Cerebellar nuclear complex (tissue), 1 donor: ENCODE results near the gene PNN.
"Not testable (repeated sequence)": the region's sequence is repeated elsewhere in the genome, so short reads cannot be mapped to it uniquely, and the experiment has no call there.

Experiments used
- DNase-seq, 2 experiments: peaks; one replicate each; lab custom pipeline; 2025; lab: John Stamatoyannopoulos, UW

The PNN gene

DNA sequence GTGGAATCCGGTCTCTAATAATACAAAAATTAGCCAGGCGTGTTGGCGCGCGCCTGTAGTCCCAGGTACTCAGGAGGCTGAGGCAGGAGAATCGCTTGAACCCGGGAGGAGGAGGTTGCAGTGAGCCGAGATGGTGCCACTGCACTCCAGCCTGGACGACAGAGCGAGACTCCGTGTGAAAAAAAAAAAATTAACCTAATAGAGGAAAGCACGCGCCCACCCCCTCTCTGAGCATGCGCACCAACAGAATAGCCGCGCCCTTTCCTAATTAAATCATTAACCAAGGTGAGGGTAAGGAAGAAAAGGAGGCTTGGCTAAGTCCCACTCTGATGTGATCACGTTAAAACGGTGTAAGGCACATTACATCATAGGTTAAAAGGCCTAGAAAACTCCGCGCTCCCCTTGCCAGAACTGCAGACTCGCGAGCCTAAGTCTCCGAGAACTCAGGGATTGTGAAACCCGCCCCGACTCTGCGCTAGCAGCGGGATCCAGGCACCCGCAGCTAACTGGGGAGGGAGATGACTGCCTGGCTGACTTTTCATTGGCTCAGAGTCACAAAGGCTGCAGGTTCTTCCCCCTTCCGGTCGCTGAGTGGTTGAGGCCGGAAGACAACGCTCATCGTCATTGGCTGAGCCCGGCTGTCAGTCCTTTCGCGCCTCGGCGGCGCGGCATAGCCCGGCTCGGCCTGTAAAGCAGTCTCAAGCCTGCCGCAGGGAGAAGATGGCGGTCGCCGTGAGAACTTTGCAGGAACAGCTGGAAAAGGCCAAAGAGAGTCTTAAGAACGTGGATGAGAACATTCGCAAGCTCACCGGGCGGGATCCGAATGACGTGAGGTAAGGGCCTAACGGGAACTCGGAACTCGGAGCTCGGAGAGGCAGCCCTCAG, at the start of gene PNN:
TSS of gene PNN (plus strand) at position 695 of the 885 bp plus-strand sequence. CDS start at position 721, 26 bp downstream.
- peak; percentile 74 to 95 for DNase-seq

DNA sequence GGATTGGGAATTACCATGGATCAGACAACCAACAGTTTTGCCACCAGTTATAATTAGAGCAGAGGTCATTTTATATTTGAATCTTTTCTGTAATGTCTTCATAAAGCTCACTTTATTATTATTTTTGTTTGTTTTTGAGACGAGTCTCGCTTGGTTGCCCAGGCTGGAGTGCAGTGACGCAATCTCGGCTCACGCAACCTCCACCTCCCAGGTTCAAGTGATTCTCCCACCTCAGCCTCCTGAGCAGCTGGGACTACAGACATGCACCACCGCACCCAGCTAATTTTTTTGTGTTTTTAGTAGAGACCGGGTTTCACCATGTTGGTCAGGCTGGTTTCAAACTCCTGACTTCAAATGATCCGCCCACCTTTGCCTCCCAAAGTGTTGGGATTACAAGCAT, 37.2 kb upstream of the PNN start:
- DNase-seq: not testable (repeated sequence)

DNA sequence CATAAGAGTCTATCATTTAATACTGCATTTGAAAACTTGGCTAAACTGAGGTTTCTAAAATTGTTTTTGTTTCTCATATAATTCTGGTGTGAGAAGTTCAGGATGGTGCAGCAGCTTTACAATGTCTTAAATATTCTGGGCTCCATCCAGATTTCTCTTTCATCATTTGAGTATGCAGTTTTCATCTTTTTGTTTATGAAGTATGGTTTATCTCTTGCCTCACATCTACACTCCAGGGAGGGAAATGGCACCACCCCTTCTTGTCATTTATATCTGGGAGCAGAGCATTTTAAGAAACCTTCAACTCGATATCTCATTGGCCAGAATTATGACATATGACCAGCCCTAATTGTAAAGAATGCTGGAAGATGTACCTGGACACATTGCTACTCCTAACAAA, 36.6 kb upstream of the PNN start:
- DNase-seq: no peak

DNA sequence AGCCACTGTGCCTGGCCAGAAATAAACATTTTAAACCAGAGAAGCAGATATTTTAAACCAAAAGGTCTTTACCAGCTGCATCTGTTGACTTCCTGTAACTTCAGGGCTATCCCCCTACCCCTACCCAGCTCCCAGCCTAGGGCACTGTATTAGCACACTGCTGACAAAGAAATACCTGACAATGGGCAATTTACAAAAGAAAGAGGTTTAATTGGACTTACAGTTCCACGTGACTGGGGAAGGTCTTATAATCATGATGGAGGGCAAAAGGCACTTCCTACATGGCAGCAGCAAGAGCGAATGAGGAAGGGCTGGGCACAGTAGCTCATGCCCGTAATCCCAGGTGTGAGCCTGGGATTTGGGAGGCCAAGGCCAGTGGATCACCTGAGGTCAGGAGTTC, 34.9 kb upstream of the PNN start:
- DNase-seq: no peak

DNA sequence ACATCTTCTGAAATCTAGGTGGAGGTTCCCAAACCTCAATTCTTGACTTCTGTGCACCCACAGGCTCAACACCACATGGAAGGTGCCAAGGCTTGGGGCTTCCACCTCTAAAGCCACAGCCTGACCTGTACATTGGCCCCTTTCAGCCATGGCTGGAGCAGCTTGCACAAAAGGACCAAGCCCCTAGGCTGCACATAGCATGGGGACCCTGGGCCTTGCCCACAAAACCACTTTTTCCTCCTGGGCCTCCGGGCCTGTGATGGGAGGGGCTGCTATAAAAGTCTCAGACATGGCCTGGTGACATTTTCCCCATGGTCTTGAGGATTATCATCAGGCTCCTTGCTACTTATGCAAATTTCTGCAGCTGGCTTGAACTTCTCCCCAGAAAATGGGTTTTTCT, 33.4 kb upstream of the PNN start:
- not testable (repeated sequence) for DNase-seq

DNA sequence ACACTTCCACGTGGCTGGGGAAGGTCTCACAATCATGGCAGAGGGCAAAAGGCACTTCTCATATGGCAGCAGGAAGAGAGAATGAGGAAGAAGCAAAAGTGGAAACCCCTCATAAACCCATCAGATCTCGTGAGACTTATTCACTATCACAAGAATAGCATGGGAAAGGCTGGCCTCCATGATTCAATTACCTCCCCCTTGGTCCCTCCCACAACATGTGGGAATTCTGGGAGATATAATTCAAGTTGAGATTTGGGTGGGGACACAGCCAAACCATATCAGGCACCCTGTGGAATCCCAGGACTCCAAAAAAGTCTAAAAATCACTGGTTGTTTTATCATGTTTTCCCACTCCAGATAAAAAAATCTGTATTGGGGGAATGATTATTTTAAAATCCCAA, 31.8 kb upstream of the PNN start:
- DNase-seq: not testable (repeated sequence)

DNA sequence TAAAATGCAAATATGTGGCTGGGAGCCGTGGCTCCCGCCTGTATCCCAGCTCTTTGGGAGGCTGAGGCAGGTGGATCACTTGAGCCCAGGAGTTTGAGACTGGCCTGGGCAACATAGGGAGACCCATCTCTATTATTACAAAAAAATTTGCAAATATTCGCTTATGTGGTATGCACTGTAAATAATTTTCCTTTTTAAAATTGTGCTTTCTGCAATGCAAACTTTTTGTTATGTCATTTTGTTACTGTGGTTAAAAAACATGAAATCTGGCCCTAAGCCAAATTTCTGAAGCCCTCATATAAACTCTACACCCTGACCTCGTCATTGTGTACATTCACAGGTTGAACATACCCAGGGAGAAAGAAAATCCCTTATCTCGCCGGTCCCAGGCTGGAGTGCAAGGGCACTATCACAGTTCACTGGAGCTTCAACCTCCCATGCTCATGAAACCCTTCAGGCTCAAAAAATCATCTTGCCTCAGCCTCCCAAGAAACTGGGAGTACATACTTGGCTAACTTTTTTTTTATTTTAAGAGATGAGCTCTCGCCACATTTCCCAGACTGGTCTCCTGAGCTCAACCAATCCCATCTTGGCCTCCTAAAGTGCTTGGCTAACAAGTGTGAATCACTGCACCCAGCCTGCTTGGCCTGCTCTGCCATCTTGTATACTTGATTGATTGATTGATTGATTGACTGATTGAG, 29.6 kb upstream of the PNN start:
- no peak for DNase-seq

DNA sequence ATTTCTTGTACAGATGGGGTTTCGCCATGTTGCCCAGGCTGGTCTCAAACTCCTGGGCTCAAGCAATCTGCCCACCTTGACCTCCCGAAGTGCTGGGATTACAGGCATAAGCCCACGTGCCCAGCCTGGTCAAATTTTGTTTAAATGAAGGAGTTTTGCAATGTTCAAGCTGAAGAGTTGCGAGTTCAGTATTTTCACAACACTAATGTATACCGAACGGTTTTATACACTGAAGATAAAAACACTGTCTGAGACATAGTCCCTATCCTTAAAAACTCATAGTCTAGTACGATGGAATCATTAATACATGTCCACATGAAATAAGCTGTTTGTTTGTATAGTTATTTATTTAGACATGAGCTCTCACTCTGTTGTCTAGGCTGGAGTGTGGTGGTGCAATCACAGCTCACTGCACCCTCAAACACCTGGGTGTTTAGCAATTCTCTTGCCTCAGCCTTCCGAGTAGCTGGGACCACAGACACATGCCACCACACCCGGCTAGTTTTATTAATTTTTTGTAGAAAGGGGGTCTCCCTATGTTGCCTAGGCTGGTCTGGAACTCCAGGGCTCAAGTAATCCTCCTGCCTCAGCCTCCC, 20.4 kb upstream of the PNN start:
- DNase-seq: no peak

DNA sequence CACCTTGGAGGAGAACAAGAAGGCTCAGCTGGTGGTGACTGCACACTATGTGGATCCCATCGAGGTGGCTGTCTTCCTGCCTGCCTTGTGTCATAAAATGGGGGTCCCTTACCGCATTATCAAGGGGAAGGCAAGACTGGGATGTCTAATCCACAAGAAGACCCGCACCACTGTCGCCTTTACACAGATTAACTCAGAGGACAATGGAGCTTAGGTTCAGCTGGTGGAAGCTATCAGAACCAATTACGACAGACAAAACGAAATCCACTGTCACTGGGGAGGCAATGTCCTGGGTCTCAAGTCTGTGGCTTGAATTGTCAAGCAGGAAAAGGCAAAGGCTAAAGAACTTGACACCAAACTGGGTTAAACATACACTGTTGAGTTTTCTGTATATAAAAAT, 17.6 kb upstream of the PNN start:
- no peak for DNase-seq

DNA sequence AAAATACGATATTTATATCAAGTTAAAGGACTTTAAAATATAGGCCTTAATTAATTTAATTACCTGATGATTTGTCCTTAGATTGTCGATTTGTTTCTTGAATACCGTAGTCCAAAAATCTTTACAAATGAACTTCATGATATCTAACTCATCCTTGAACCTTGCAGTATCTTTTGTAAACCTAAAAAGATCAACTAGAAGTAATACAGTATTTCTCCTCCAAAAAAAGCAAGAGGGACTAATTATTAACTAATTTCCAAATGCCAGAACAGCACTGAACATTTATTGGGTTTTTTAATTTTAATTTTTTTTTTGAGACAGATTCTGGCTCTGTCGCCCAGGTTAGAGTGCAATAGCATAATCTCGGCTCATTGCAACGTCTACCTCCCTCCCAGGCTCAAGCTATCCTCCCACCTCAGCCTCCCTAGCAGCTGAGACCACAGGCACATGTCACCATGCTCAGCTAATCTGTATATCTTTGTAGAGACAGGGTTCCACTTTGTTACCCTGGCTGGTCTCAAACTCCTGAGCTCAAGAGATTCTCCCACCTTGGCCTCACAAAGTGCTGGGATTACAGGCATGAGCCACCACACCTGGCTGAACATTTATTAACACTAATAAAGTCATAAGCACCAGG, 16.7 kb upstream of the PNN start:
- no peak for DNase-seq

DNA sequence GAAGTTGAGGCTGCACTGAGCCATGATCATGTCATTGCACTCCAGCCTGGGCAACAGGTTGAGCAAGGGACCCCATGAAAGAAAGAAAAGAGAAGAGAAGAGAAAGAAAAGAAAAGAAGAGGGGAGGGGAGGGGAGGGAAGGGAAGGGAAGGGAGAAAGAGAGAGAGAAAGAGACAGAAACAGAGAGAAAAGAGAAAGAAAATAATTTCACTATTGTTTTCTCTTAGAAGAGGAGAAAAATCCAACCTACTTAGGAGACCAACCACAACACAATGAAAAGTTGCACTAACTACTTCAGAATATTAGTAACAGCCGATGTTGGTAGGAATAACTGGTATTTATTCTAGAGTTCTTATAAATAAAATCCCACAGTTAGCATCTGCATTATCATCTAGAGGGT, 14.6 kb upstream of the PNN start:
- no peak for DNase-seq

DNA sequence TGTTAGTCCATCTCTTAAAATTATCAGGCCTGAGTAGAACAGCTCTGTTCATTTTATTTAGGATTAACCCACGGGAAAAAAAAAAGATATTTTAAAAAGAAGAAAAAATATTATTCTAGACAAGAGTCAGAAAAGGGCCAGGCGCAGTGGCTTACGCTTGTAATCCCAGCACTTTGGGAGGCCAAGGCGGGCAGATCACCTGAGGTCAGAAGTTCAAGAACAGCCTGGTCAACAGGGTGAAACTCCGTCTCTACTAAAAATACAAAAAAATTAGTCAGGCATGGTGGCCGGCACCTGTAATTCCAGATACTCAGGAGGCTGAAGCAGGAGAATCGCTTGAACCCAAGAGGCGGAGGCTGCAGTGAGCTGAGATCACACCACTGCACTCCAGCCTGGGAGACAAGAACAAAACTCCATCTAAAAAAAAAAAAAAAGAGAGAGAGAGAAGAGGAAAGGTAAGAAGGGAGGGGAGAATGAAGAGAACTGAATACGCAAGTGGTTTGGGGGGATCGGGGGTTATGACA, 7.2 kb upstream of the PNN start:
- not testable (repeated sequence) for DNase-seq

DNA sequence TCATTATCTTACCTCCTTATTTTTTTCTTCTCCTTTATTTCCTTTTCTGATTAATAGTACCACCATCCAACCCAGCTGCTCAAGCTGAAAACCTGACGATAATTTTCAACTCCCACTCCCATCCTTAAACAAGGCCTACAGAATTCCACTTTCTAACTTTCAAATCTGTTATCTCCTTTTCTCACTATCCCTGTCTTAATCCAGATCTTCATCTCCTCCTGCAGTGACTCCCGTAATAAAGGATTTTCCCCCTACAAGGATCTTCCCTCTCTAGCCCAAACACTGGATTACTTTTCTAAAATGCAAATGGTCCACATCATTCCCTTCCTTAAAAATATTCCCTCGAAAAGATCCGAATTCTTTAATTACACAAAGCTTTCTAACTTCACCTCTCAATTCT, 6.5 kb upstream of the PNN start:
- no peak for DNase-seq

DNA sequence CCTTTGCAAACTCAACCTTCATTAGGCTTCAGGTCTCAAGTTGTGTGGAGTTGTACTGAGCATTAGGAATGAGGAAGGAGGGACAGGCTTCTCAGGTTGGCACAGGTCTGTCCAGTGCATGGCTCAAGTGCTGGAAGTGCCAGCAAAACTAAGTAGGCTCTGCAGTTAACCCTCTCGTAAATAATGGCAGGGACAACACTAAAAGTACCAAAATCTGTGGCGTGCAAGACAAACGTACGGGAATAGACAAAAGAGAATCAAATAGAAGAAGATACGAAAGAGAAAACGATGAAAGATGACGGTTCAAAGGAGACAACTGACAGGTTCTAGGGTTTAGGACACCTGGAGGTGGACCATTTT, 5.5 kb upstream of the PNN start:
- DNase-seq: no peak

DNA sequence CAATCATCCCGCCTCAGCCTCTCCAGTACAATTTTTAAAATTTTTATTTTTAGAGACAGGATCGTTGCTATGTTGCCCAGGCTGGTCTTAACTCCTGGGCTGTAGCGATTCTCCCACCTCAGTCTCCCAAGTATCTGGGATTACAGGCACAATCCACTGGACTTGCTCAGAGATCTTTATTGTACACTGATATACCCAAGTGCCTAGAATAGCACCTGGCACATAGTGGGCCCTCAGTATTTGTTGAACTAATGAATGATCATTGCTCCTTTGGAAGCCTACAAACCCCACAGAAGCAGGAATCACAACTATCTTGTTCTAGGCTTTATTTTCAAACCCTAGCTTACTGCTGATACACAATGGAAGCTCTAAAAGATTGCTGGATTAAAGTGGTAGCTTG, 1.9 kb upstream of the PNN start:
- DNase-seq: no peak

DNA sequence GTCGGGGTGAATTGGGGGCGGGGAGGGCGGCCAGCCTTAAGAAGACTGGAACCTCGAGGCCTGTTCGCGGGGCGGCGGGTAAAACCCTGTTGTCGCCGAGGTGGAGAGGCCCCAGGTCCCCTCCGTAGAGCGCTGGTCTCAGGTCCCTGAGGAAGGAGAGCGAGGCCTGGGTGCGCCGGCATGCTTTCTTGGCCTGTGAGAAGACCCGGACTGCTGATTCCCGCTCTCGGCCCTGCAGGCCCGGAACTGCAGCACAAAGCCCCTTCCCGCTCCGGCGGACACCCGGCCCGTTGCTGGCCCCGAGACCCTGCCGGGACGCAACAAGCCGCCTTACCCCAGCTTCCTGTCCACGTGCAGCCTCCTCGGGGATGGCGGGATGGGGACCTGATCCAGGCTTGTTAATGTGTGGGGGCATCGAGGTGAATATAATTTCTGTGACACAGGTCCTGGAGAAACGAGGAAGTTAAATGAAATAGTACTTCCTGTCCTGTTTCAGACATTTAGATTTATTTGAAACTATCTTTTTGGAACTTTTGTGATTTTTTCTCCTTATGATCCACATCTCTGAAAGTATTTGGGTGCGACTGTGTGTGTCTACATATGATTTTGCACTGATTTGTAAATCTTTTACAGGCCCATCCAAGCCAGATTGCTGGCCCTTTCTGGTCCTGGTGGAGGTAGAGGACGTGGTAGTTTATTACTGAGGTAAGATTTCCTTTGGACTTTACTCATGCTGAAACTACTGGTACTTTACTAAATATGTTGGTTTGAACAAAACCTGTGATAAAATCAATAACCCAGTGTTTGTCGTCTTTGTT, 600 bp downstream of the PNN start:
- no peak for DNase-seq

DNA sequence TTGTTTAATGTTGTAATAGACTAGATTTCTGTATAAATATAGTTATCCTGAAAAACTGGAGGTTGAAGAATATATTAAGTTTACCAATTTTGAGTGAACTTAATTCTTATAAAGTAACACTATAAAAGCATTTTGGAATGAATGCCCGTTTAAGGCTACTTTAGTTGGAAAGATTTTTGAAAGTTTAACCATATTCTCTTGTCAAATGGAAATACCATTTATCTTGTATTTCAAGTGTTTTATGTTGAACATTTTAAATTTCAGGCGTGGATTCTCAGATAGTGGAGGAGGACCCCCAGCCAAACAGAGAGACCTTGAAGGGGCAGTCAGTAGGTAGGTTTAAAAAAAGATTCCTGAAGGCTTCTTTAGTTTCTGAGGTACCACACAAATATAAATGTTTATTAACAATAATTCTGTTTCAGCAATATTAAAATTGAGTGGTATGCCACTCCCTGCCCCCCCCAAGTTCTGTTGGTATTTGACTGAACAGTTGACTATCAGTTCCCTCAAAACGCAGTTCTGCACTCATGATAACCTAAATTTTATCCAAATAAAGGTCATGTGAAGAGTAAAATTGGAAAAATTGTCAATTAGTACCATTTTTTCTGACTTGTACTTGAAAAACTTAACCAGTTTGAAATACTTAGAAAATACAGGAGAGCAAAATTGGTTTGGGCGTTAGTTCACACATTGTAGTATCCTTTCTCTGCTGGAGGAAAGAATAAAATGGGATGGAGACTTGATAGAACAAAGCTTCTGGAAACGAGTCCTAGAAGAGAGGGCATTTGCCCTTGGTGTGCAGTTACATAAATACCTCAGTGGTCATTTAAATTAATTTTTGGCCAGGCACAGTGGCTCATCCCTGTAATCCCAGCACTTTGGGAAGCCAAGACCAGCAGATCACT, 1.5 kb downstream of the PNN start:
- no peak for DNase-seq

DNA sequence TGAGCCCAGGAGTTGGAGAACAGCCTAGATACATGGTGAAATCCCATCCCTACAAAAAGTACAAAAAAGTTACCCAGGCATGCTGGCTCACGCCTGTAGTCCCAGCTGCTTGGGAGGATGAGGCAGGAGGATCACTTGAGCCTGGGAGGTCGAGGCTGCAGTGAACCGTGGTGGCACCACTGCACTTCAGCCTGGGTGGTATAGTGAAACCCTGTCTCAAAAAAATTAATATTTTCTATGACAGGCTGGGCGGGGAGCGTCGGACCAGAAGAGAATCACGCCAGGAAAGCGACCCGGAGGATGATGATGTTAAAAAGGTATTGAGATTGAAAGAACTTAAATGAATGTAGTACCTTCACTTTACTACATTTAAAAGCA, 2.1 kb downstream of the PNN start:
- DNase-seq: no peak

DNA sequence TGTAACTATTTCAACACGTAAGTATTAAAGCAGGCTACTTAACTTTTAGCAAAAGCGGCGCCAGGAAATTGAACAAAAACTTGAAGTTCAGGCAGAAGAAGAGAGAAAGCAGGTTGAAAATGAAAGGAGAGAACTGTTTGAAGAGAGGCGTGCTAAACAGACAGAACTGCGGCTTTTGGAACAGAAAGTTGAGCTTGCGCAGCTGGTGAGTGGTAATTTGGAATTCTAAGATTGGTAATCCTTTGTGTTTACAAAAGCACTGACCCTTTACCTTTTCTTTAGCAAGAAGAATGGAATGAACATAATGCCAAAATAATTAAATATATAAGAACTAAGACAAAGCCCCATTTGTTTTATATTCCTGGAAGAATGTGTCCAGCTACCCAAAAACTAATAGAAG, 4.0 kb downstream of the PNN start:
- no peak for DNase-seq

DNA sequence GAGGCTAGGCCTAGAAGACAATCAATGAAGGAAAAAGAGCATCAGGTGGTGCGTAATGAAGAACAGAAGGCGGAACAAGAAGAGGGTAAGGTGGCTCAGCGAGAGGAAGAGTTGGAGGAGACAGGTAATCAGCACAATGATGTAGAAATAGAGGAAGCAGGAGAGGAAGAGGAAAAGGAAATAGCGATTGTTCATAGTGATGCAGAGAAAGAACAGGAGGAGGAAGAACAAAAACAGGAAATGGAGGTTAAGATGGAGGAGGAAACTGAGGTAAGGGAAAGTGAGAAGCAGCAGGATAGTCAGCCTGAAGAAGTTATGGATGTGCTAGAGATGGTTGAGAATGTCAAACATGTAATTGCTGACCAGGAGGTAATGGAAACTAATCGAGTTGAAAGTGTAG, 5.5 kb downstream of the PNN start:
- DNase-seq: no peak
